ENCODE measurements around the gene GATB. TPM values are rescaled to one million over a fixed set of nuclear protein-coding genes. Genes with fewer than 3 reads are reported as not detected.

Gene GATB
- total RNA-seq, 1 experiment from 2014 or later, result 21.2 TPM

DNA sequence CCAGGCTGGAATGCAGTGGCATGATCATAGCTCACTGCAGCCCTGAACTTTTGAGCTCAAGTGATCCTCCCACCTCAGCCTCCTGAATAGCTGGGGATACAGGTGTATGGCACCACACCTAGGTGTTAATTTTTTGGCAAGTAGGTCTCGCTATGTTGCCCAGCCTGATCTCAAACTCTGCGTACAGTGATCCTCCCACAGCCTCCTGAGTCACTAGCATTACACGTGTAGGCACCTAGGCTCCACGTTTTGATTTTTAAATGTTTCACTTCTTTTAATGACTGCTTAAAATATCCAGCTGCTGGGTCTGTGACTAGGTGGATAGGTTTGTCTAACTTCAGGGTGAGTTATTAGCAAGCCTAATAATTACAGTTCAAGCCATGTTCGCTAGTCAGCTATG lies 44.5 kb downstream of the GATB start:
- Histone ChIP-seq H3K27ac (ENCODE audit: insufficient read length, low read depth, low read length) (no peak overlapping the region), H4K91ac (ENCODE audit: insufficient read length, low read depth, low read length) (no peak overlapping the region), H3K9me3 (ENCODE audit: control insufficient read depth, low read depth, low read length) (no peaks in the 10 kb centered on the region), H3K4ac (ENCODE audit: low read depth, low read length) (no peak overlapping the region), H4K5ac (ENCODE audit: insufficient read length, low read depth, low read length) (no peak overlapping the region), H3K23ac (ENCODE audit: insufficient read length, low read depth, low read length) (no peak overlapping the region), H3K14ac (ENCODE audit: insufficient read depth, low read length) (no peak overlapping the region), H3K23me2 (ENCODE audit: insufficient read length, low read depth, low read length, poor library complexity, severe bottlenecking) (no peaks in the 10 kb centered on the region), H3K79me1 (ENCODE audit: insufficient read depth, low read depth, low read length, poor library complexity, severe bottlenecking) (no peaks in the 10 kb centered on the region), H3T11ph (ENCODE audit: low read length) (no peak overlapping the region), H2BK120ac (ENCODE audit: low read depth, low read length, poor library complexity, severe bottlenecking) (no peak overlapping the region), H2BK20ac (ENCODE audit: low read depth, low read length, poor library complexity, severe bottlenecking) (no peak overlapping the region), H3K9ac (ENCODE audit: extremely low read depth, insufficient read length, low read length) (no peak overlapping the region), H3K79me2 (ENCODE audit: insufficient read depth, low read length) (no peaks in the 10 kb centered on the region), H2BK5ac (ENCODE audit: insufficient read length, low read length) (no peak overlapping the region), H3K27me3 (ENCODE audit: insufficient read depth, low read length) (no peaks in the 10 kb centered on the region), H3K4me1 (ENCODE audit: insufficient read depth, low read length) (no peaks in the 10 kb centered on the region), H2BK15ac (ENCODE audit: low read depth, low read length) (no peak overlapping the region), H3K4me2 (ENCODE audit: insufficient read depth, insufficient read length, low read length) (no peak overlapping the region), H2AK5ac (ENCODE audit: insufficient read length, low read length) (no peak overlapping the region), H4K8ac (replicated peaks; ENCODE audit: insufficient read length, low read depth, low read length) (no peak overlapping the region), H3K56ac (ENCODE audit: insufficient read length, low read depth, low read length) (no peak overlapping the region), H3K18ac (ENCODE audit: insufficient read length, low read depth, low read length) (no peak overlapping the region), H2AFZ (ENCODE audit: low read length) (no peak overlapping the region), H2BK12ac (ENCODE audit: insufficient read length, low read depth, low read length) (no peak overlapping the region), H4K20me1 (ENCODE audit: control insufficient read depth, insufficient read depth, insufficient read length) (no peaks in the 10 kb centered on the region)
- Mint-ChIP-seq H3K27me3 (ENCODE audit: low read depth) (no peaks in the 10 kb centered on the region; the same call in 1 of the 2 replicates), H3K27ac (peak overlapping the region in 1 of 3 experiments; percentile 12; a peak in 1 of 7 replicates), H3K4me1 (peaks cover 20 to 23% of the 10 kb centered on the region in 2 experiments), H3K9me3 (no peaks in the 10 kb centered on the region), H3K4me3 (no peak overlapping the region), H3K36me3 (ENCODE audit: insufficient read depth in 1 of 3, low read depth in 3 of 3) (peaks cover 0 to 5% (median 3%) of the 10 kb centered on the region in 3 experiments; a peak in 1 of 7 replicates)
- DNase-seq, result no peak
- no CpG with 5 or more reads among the region's 5 CpGs for WGBS (ENCODE audit: extremely low coverage, insufficient read length, low lambda C conversion rate)
- TF ChIP-seq, protein P1, sequence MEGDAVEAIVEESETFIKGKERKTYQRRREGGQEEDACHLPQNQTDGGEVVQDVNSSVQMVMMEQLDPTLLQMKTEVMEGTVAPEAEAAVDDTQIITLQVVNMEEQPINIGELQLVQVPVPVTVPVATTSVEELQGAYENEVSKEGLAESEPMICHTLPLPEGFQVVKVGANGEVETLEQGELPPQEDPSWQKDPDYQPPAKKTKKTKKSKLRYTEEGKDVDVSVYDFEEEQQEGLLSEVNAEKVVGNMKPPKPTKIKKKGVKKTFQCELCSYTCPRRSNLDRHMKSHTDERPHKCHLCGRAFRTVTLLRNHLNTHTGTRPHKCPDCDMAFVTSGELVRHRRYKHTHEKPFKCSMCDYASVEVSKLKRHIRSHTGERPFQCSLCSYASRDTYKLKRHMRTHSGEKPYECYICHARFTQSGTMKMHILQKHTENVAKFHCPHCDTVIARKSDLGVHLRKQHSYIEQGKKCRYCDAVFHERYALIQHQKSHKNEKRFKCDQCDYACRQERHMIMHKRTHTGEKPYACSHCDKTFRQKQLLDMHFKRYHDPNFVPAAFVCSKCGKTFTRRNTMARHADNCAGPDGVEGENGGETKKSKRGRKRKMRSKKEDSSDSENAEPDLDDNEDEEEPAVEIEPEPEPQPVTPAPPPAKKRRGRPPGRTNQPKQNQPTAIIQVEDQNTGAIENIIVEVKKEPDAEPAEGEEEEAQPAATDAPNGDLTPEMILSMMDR (conservative IDR thresholded peaks at IDR 0.05), result no peak

Measured in H9 (cell line).